SK-N-SH (cell line): ENCODE measurements around the gene FRAS1. TPM values are rescaled to one million over a fixed set of nuclear protein-coding genes. Genes with fewer than 3 reads are reported as not detected.

Experiments
- CTCF ChIA-PET: fragments of 300-600, 350-600 bp; formaldehyde crosslinking; extraction: SDS; loops from one replicate; lab custom pipeline; 2021; lab: Yijun Ruan, JAX
- POLR2A ChIA-PET: fragments of 350-600 bp; sonication (Branson Sonifier 250); formaldehyde crosslinking; extraction: SDS; loops from one replicate; lab custom pipeline; 2020; ENCODE audit warnings: antibody characterized with exemption, inconsistent platforms; lab: Yijun Ruan, JAX
- DNase-seq: peaks from one replicate; pipeline ENCODE4 v3.0.0; 2012
- H2AFZ ChIP-seq: fragments of 200-600 bp; sonication (generic); 2 replicates; pipeline ENCODE4 v1.8.1; 2016; ENCODE audit warnings: antibody characterized with exemption, mild to moderate bottlenecking, low read depth
- H3F3A ChIP-seq: fragments of 200-600 bp; sonication (generic); replicated peaks from 2 replicates; pipeline ENCODE3; 2016; ENCODE audit warnings: antibody characterized with exemption, mild to moderate bottlenecking; ENCODE audit not compliant: insufficient read depth
- H3K27ac ChIP-seq, 2 experiments: fragments of 200-500 bp in 1 of 2; fragments of 200-600 bp in 1 of 2; sonication (Bioruptor generic) in 1 of 2; sonication (generic), shearing (Covaris generic) in 1 of 2; 2 replicates each; pipeline versions ENCODE4 v1.5.1 to v1.6.1; 2014 to 2016; ENCODE audit warnings: low read depth in 2 of 2, inconsistent platforms in 1 of 2, low read length in 1 of 2, mild to moderate bottlenecking in 1 of 2, mixed read lengths in 1 of 2
- H3K27me3 ChIP-seq: fragments of 200-600 bp; sonication (generic), shearing (Covaris generic); 2 replicates; pipeline ENCODE4 v1.6.1; 2016; ENCODE audit warnings: mixed run types; ENCODE audit not compliant: insufficient read depth
- H3K36me3 ChIP-seq, 2 experiments: fragments of 200-500 bp in 1 of 2; fragments of 200-600 bp in 1 of 2; sonication (Bioruptor generic) in 1 of 2; sonication (generic) in 1 of 2; replicated peaks in 1 of 2; 2 replicates each; pipeline versions ENCODE3 to v1.5.1; 2014 to 2016; ENCODE audit warnings: low read length in 1 of 2, mild to moderate bottlenecking in 1 of 2; ENCODE audit not compliant: insufficient read depth in 2 of 2, control insufficient read depth in 1 of 2
- H3K4me1 ChIP-seq, 2 experiments: fragments of 200-500 bp in 1 of 2; fragments of 200-600 bp in 1 of 2; sonication (Bioruptor generic) in 1 of 2; sonication (generic), shearing (Covaris generic) in 1 of 2; 2 replicates each; pipeline versions ENCODE4 v1.5.1 to v1.6.1; 2014 to 2016; ENCODE audit warnings: low read depth in 1 of 2, low read length in 1 of 2, mixed run types in 1 of 2; ENCODE audit not compliant: insufficient read depth in 2 of 2, control insufficient read depth in 1 of 2
- H3K4me2 ChIP-seq: fragments of 200-600 bp; sonication (generic), shearing (Covaris generic); 2 replicates; pipeline ENCODE4 v1.6.1; 2017; ENCODE audit warnings: mixed run types
- H3K4me3 ChIP-seq, 2 experiments: fragments of 200-500 bp in 1 of 2; fragments of 200-600 bp in 1 of 2; sonication (Bioruptor generic) in 1 of 2; sonication (generic), shearing (Covaris generic) in 1 of 2; 2 replicates each; pipeline versions ENCODE4 v1.5.1 to v1.8.1; 2014 to 2016; ENCODE audit warnings: low read depth in 2 of 2, inconsistent platforms in 1 of 2, low read length in 1 of 2, mild to moderate bottlenecking in 1 of 2, mixed read lengths in 1 of 2, moderate library complexity in 1 of 2
- H3K79me2 ChIP-seq: fragments of 200-600 bp; sonication (generic); 2 replicates; pipeline ENCODE4 v1.8.1; 2017; ENCODE audit warnings: mild to moderate bottlenecking; ENCODE audit not compliant: insufficient read depth
- H3K9ac ChIP-seq: fragments of 200-600 bp; sonication (generic); 2 replicates; pipeline ENCODE4 v1.6.1; 2017; ENCODE audit warnings: mixed run types
- H3K9me2 ChIP-seq: fragments of 200-600 bp; sonication (generic); 2 replicates; pipeline ENCODE4 v1.6.1; 2017; ENCODE audit warnings: mixed run types
- H3K9me3 ChIP-seq: fragments of 200-600 bp; sonication (generic); 2 replicates; pipeline ENCODE4 v1.6.1; 2017; ENCODE audit warnings: mixed run types, mild to moderate bottlenecking, moderate library complexity
- H4K20me1 ChIP-seq: fragments of 200-600 bp; sonication (generic); 2 replicates; pipeline ENCODE4 v1.6.1; 2017; ENCODE audit warnings: mild to moderate bottlenecking, mixed run types; ENCODE audit not compliant: insufficient read depth
- CTCF ChIP-seq: fragments of 200-600 bp; sonication (generic); IDR thresholded peaks from 2 replicates; pipeline ENCODE4 v1.6.1; 2017; ENCODE audit warnings: antibody characterized with exemption, mild to moderate bottlenecking, moderate library complexity
- GABPA ChIP-seq: IDR thresholded peaks from 2 replicates; pipeline ENCODE4 v1.4.0; 2012; ENCODE audit warnings: low read depth, mild to moderate bottlenecking
- MEF2A ChIP-seq: IDR thresholded peaks from 2 replicates; pipeline ENCODE4 v1.4.0; 2012; ENCODE audit warnings: low read depth, borderline replicate concordance
- MXI1 ChIP-seq: IDR thresholded peaks from 2 replicates; pipeline ENCODE4 v1.6.1; 2012; ENCODE audit warnings: mild to moderate bottlenecking, low read depth, low read length, improper control_type of control experiment
- NFIC ChIP-seq: IDR thresholded peaks from 2 replicates; pipeline ENCODE4 v1.4.0; 2012; ENCODE audit warnings: borderline replicate concordance
- NRF1 ChIP-seq: IDR thresholded peaks from 2 replicates; pipeline ENCODE4 v1.6.1; 2012; ENCODE audit warnings: low read depth, mild to moderate bottlenecking, low read length
- PBX3 ChIP-seq: IDR thresholded peaks from 2 replicates; pipeline ENCODE4; 2012
- POLR2AphosphoS5 ChIP-seq: IDR thresholded peaks from 2 replicates; pipeline ENCODE4 v1.6.1; 2012; ENCODE audit warnings: low read depth, low read length
- RAD21 ChIP-seq: IDR thresholded peaks from 2 replicates; pipeline ENCODE4 v1.6.1; 2012; ENCODE audit warnings: mild to moderate bottlenecking, low read length
- RCOR1 ChIP-seq: fragments of 150-350 bp; IDR thresholded peaks from 2 replicates; pipeline ENCODE4 v1.6.1; 2017; ENCODE audit warnings: antibody characterized with exemption, low read length
- REST ChIP-seq: IDR thresholded peaks from 2 replicates; pipeline ENCODE4 v1.6.1; 2012; ENCODE audit warnings: mild to moderate bottlenecking, low read depth, low read length, moderate library complexity
- RFX5 ChIP-seq: IDR thresholded peaks from 2 replicates; pipeline ENCODE4 v1.6.1; 2012; ENCODE audit warnings: mild to moderate bottlenecking, improper control_type of control experiment, low read length
- TAF1 ChIP-seq: IDR thresholded peaks from 2 replicates; pipeline ENCODE4 v1.6.1; 2012; ENCODE audit warnings: low read depth, mild to moderate bottlenecking, low read length, moderate library complexity, borderline replicate concordance
- TEAD4 ChIP-seq: IDR thresholded peaks from 2 replicates; pipeline ENCODE4 v1.4.0; 2012; ENCODE audit warnings: mild to moderate bottlenecking, borderline replicate concordance; ENCODE audit not compliant: insufficient read depth
- USF2 ChIP-seq: fragments of 150-350 bp; IDR thresholded peaks from 2 replicates; pipeline ENCODE4 v1.6.1; 2017; ENCODE audit warnings: antibody characterized with exemption, low read length, low read depth, borderline replicate concordance
- WGBS: methylation state at CpG from one replicate; pipeline ENCODE4 v1.1.6; 2017; ENCODE audit warnings: low lambda C conversion rate; 5-methylcytosine and 5-hydroxymethylcytosine counted together
- polyA plus RNA-seq, 3 experiments: library from polyadenylated mRNA; depleted of rRNA; stranded (reverse); fragments of >200 nt; gene quantifications; 2 replicates each; pipeline ENCODE4 v1.2.3, GENCODE V29; 2012

The FRAS1 gene
- polyA plus RNA-seq, 1 of the 3 experiments (the other 2 are of a cell fraction) = 8.3 TPM

- H3K4me1 ChIP-seq = peaks cover 0 to under 1% of the 10 kb centered on the region in 2 experiments; a peak in 1 of 4 replicates
- 0 out of 2 replicates have a peak, but pooled peaks cover 2% of the 10 kb centered on the region for H3K9me3 ChIP-seq
- no peaks in the 10 kb centered on the region for H3K79me2 ChIP-seq
- no peak overlapping the region for H3K9ac ChIP-seq
- no peak overlapping the region for H3K4me2 ChIP-seq
- H4K20me1 ChIP-seq = no peaks in the 10 kb centered on the region
- H3K36me3 ChIP-seq = peaks cover 3 to 16% of the 10 kb centered on the region in 2 experiments
- H3K27ac ChIP-seq = no peak overlapping the region
- no peaks in the 10 kb centered on the region for H3K9me2 ChIP-seq
- CTCF ChIA-PET = interaction anchor here (0.9 to 1.6 kb wide), 2 partner anchors 16 to 474 kb away, joined by 3 to 6 read pairs; no protein-coding TSS in a partner anchor
- DNase-seq = no peak
- WGBS = 90% methylated on average over 5 of the region's 5 CpGs
- TF ChIP-seq USF2 (no peak), NFIC (no peak), GABPA (no peak), RCOR1 (no peak), RAD21 (no peak), PBX3 (no peak), REST (no peak), MXI1 (no peak), POLR2AphosphoS5 (no peak), TEAD4 (no peak), TAF1 (no peak), RFX5 (no peak), NRF1 (no peak), CTCF (no peak), MEF2A (no peak)
- no peak overlapping the region for H2AFZ ChIP-seq
- no peaks in the 10 kb centered on the region for H3F3A ChIP-seq
- POLR2A ChIA-PET = no interaction called here
- H3K27me3 ChIP-seq = no peaks in the 10 kb centered on the region
- H3K4me3 ChIP-seq = no peak overlapping the region
Observed at GRCh38 chr4:78533854-78534253, 476.7 kb downstream of the FRAS1 start.
